Measurements from ENCODE around the gene PRODH2.
"Not testable (repeated sequence)": the region's sequence is repeated elsewhere in the genome, so short reads cannot be mapped to it uniquely, and the experiment has no call there.

PRODH2 gene

GRCh38 chr19:35842666-35843272 lies 30.1 kb upstream of the PRODH2 start:
- no peak for DNase-seq (ENCODE audit: low read depth)
- no peak for TF ChIP-seq CTCF (IDR thresholded peaks at IDR 0.05; ENCODE audit: insufficient read depth, low read depth, low read length, missing control alignments)
- no peak overlapping the region for H3K4me3 ChIP-seq (ENCODE audit: low read depth, low read length)

GRCh38 chr19:35841961-35842595 lies 29.4 kb upstream of the PRODH2 start:
- TF ChIP-seq CTCF (IDR thresholded peaks at IDR 0.05; ENCODE audit: insufficient read depth, low read depth, low read length, missing control alignments): no peak
- no peak overlapping the region for H3K4me3 ChIP-seq (ENCODE audit: low read depth, low read length)
- no peak for DNase-seq (ENCODE audit: low read depth)

GRCh38 chr19:35836096-35836495 lies 23.5 kb upstream of the PRODH2 start:
- DNase-seq (ENCODE audit: low read depth); H3K4me3 ChIP-seq (ENCODE audit: low read depth, low read length): not testable (repeated sequence)

GRCh38 chr19:35833972-35834371 lies 21.3 kb upstream of the PRODH2 start:
- no peak for DNase-seq (ENCODE audit: low read depth)
- no peak overlapping the region for H3K4me3 ChIP-seq (ENCODE audit: low read depth, low read length)
- TF ChIP-seq CTCF (IDR thresholded peaks at IDR 0.05; ENCODE audit: insufficient read depth, low read depth, low read length, missing control alignments): no peak

GRCh38 chr19:35832054-35832453 lies 19.4 kb upstream of the PRODH2 start:
- no peak for TF ChIP-seq CTCF (IDR thresholded peaks at IDR 0.05; ENCODE audit: insufficient read depth, low read depth, low read length, missing control alignments)

GRCh38 chr19:35830986-35831385 lies 18.3 kb upstream of the PRODH2 start:
- H3K4me3 ChIP-seq (ENCODE audit: low read depth, low read length): no peak overlapping the region
- no peak for DNase-seq (ENCODE audit: low read depth)
- TF ChIP-seq CTCF (IDR thresholded peaks at IDR 0.05; ENCODE audit: insufficient read depth, low read depth, low read length, missing control alignments): no peak

More at GRCh38 chr19:35832054-35832453, 19.4 kb upstream of the PRODH2 start:
- H3K4me3 ChIP-seq (ENCODE audit: low read depth, low read length): no peak overlapping the region
- no peak for DNase-seq (ENCODE audit: low read depth)

GRCh38 chr19:35828692-35829301 lies 16.2 kb upstream of the PRODH2 start:
- peak; percentile 30 for DNase-seq (ENCODE audit: low read depth)

More at GRCh38 chr19:35828692-35829301, 16.2 kb upstream of the PRODH2 start:
- no peak overlapping the region for H3K4me3 ChIP-seq (ENCODE audit: low read depth, low read length)
- TF ChIP-seq CTCF (IDR thresholded peaks at IDR 0.05; ENCODE audit: insufficient read depth, low read depth, low read length, missing control alignments): no peak
